ENCODE results near the gene MYL2.

Gene MYL2

DNA sequence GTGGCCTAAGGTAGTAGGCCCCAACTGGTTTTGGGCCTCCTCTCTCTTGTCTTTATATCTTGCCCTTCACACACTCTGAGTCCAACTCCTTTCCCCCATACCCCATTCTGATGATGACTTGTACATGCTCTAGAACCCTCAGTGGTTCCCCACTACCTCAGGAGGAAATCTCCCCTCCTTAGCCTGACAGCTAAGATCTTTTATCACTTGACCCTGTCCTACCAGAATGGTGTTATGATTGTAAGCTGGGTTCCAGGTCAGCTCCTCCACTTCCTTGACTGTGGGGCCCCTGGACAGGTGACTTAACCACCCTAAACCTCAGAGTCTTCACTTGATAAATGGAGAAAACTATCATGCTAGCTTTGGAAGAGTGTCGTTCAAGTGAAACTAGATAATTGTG lies 9.4 kb upstream of the MYL2 start:
- peak in 1 of 2 experiments; percentile 1 for DNase-seq

DNA sequence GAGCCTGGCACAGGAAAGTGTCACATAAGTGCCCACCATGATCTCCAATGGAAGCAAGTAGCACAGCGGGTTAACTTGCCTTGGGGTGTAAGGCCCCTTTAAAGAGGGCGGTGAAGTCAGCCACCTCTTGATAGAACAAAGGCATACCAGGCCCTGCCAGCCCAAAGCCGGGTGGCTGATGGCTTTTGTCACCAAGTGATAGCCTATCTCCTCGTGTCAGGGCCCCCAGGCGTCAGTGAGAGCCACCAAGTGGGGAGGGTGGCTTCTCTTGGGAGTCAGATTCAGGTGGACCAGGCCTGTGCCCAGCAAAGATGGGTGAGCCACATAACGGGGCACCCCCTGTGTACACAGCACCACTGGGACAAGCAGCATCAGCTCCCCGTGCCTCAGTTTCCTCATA lies 8.3 kb upstream of the MYL2 start:
- DNase-seq = no peak

DNA sequence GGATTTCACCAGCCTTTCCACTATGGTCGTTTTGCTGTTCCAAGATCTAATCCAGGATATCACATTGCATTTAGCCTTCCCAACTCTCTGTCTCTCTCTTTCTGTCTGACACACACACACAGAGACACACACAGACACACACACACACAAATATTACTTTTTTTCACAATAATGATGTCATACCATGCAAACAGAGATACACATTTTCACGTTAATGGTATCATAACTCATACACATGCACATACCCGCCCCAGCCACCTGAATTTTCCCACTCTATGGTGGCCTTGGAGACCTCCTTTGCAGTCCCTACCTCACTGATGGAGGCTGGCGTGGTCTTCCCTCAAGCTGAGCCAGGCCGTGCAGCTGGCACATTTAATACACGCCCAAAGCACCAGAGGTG lies 7.2 kb upstream of the MYL2 start:
- no peak for DNase-seq

DNA sequence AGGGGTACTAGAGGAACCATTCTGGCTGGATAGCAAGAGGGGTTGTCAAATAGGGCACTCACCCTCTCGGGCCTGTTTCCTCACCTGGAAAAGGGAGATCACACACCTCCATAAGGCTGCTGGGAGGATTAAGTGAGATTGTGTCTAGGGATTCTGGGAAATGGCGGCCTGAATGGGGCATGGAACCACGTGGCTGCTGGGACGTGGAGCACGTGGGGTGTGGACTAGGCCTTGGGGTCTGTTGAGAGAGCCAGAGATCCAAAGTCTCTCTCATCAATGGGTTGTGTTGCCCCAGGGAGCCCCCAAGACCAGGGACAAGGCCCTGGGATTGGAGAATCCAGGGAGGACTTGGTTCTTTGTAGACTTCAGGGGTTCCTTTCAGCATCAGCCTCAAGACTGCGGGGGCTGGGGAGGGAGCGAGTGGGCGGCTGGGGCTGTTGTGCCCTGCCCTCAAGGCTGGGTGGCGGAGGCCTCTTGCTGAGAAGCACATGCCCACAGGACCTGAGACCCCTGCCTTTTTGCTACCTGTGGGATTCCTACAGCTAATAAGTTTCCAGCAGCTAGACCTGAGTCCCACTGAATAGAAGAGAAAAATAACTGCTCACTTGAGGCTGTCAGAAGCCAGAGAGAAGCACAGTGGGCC lies 3.4 kb upstream of the MYL2 start:
- no peak for DNase-seq

DNA sequence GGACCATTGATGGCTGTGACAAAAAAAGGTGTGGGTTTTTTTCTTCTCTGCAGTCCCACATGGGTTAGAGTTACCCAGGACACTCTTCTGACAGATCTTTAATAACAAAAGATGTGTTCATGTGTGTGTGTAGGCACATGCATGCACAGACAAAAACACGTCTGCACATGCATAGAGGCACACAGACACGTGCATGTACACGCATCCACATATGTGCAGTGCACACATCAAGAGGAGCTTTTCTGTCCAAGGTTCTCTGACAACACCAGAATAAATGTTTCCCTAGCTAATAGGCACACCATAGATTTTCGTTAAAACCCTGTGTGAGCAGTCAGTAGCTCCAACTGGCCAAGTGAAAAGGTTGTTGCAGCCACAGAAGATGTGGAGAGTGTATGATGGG lies 2.8 kb upstream of the MYL2 start:
- DNase-seq = no peak

DNA sequence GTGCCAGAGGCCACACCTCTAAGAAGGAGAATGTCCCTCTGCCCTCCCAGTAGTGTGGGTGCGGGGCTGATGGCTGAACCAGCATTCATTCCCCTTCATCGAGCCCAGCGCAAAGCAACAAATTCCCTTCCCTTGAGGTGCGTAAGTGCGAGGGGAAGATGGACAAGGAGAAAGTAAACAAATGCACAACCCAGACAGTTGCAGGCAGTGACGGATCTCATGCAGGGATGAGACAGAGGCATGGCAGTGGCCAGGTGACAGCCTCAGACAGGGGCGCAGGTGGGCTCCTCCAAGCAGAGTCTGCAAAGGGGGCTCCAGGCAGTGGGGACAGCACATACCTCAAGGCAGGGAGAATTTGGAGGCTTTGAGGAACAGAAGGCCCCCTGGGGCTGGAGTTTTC lies 2.3 kb upstream of the MYL2 start:
- no peak for DNase-seq

DNA sequence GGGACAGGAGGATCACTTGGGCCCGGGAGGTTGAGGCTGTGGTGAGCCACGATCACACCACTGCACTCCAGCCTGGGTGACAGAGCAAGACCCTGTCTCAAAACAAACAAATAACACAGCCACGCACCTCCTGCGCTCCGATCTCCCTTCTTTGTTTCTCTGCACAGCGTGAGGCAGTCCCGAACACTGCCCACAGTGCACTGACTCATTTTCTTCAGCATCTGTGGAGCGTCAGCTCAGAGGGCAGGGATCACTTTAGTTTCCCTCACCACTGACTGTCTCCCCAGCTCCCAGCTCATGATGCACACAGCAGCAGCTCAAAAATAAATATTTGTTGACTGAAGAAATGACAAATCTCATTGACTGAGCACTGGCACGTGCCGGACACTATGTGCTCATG lies 883 bp upstream of the MYL2 start:
- no peak for DNase-seq

DNA sequence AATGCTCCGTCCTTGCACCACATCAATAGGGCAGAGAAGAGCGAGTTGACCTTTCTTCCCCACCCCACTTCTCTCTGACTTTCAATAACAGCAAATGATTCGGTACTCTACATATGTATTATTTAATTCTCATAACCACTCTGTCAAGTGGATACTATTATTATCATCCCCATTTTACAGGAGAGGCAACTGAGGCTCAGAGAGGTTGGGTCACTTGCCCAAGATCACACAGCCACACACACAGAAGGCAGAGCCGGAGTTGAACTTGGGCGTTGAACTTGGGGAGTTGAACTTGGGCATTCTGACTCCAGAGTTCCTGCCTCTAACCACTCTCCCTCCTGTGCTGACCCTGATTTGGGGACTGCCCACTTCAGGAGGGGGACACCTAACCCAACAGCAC lies 659 bp downstream of the MYL2 start:
- no peak for DNase-seq

DNA sequence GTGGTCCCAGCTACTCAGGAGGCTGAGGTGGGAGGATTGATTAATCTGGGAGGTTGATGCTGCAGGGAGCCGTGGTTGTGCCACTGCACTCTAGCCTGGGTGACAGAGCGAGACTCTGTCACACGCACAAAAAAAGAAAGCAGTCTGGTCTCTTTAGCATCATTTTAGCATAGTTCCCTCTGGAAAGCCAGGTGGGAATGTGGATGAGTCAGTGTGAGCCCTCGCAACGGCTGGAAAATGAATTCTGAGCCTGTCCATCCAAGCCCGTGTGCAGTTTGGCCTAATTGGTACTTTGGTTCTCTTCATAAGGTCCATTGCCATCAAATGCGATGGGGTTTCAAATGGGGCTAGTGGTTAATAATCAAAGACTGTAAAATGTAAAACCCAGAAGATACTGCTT lies 2.4 kb downstream of the MYL2 start:
- no peak for DNase-seq

DNA sequence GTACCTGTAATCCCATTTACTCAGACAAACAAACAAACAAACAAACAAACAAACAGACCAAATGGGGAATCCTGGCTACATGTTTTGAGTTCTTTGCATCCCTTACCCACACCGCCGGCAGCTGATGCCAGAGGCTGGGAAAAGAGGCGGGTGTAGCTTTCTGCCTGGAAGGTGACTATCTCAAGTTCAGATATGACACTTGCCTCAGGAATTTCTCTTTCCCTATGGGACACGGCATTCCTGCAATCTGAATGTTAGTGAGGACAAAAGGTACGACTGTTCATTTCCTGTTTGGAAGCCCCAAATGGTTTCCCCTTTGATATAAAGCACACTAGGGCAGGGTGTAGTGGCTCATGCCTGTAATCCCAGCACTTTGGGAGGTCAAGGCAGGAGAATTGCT lies 2.9 kb downstream of the MYL2 start:
- no peak for DNase-seq

DNA sequence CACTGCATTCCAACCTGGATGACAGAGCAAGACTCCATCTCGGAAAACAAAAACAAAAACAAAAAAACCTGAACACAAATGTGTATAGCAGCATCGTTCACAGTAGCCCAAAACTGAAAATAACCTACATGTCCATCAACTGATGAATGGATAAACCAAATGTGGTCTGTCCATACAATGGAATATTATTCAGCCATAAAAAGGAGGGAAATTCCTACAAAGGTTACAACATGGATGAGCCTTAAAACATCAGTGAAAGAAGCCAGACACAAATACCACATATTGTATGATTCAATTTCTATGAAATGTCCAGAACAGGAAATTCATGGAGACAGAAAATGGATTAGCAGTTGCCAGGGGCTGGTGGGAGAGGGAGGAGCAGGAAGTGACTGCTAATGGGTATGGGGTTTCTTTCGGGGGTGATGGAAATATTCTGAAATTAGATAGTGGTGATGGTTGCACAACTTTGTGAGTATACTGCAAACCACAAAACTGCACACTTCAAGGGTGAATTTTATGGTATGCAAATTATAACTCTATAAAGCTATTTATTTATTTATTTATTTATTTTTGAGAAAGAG lies 4.0 kb downstream of the MYL2 start:
- DNase-seq = no peak

DNA sequence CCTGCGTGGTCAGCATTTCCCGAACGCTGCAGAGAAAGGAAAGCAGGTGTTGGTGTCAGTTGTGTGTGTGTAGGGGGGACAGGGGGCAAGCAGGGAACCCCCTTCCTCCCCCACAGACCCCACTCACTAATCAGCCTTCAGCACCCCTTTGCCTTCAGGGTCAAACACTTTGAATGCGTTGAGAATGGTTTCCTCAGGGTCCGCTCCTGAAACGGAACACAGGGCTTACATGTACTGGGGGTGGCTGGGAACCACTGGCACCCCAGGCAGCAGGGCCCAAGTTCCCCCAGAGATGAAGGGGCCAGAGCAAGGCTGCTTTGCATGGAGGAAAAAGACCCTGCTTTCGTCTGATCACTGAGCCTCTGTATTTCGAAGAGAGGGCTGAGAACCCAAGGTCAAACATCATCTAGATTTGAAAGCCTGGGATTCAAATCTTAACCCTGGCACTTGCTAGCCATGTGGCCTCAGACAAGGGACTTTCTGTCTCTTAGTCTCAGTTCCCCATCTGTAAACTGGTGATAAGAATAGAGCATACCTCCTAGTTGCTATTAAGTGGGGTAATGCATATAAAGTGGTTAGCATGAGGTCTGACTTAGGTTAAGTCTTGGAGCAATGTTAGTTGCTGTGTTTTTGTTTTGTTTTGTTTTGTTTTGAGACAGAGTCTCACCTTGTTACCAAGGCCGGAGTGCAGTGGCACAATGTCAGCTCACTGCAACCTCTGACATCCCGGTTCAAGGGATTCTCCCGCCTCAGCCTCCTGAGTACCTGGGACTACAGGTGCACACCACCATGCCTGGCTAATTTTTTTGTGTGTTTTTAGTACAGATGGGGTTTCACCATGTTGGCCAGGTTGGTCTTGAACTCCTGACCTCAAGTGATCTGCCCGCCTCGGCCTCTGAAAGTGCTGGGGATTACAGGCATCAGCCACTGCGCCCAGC lies 7.0 kb downstream of the MYL2 start:
- no peak for DNase-seq

DNA sequence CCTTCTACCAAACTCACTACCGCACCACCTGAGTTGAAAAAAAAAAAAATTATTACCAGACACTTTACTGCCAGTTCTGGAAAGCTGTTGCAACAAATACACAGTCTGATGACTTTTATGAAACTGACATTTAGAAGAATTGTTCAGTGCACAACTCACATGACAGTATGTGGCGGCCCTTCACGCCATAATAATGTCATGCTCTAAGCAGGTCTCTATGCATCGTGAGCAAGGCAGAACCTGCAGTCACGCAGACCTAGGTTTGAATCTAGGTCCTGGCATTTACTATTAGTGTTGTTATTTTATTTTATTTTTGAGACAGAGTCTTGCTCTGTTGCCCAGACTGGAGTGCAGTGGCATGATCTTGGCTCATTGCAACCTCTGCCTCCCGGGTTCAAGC lies 8.1 kb downstream of the MYL2 start:
- no peak for DNase-seq

DNA sequence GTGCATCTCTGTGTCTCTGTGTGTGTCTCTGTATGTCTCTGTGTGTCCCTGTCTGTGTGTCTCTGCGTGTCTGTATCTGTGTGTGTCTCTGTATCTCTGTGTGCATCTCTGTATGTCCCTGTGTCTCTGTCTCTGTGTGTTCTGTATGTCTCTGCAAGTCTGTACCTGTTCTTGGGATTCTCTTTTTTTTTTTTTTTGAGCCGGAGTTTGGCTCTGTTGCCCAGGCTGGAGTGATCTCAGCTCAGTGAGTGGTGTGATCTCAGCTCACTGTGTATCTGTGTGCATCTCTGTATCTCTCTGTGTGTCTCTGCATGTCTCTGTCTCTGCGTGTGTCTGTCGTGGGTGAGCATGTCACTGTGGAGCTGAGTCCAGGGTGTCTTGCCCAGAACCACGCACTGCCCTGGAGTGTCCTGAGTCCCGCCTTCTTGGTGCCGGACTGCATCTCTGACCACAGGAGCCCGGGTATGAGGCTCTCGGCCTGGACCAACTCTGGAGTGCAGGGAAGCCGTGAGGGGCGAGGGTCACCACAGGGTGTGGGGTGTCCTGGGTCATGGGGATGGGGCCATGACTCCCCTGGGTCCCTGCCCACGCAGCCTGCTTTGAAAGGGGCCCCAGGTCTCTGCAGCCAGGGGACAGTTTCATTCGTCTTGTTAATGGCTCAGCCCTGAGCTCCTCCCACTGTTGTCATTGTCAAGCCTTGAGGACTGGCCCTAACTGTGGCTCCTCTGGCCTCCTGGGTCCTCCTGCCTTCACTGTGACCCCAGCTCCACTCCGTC lies 11.8 kb downstream of the MYL2 start:
- DNase-seq = no peak

DNA sequence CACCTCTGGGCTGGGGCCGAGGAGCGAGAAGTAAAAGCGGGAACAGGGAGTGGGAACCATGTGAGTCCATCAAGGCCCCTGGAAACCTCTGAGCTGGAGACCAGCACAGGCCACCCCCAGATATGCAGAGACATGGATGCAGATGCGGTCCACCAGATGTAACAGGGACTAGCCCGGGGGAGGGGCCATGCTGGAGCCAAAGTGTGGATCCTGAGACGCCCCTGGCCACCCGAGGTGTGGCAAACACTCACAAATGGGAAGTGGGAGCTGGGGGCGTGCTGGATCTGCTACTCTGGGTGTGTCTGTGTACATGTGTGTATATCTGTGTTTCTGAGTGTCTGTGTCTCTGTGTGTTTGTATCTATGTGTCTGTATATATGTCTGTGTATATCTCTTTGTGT lies 12.8 kb downstream of the MYL2 start:
- no peak for DNase-seq

DNA sequence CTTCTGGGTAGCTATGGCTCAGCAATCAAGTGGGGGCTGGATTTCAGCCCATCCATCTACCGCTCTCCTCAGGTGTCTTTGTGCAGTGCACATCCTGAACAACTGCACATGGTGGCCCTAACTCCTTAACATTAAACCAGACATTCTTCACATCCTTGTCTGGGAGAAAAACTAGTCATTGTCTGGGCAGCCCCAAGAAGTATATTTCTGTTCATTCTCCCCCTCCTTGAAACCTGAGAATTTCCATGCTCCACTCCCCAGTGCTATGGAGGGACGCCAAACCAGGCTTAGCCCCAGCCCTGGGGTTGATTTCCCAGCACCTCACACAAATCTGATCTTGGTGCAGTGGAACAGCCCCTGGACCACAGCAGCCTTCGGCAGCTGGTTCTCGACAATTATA lies 13.4 kb downstream of the MYL2 start:
- no peak for DNase-seq

DNA sequence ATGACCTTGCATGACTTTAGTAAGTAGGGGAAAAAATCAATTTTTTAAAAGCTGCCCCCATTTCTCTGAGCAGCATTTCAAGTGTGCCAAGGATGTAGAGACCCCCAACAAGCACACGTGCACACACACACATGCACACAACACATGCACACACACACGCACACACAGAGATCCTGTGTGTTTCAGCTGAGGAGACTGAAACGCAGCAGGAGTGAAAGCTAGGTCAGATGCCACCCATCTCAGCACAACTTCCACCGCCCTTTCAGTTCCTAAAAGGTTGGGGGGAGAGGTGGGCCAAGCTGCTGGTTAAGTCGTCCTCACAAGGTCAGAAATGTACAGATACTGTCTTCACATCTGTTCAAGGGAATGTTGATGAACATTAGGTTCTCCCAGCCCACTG lies 13.9 kb downstream of the MYL2 start:
- no peak for DNase-seq

DNA sequence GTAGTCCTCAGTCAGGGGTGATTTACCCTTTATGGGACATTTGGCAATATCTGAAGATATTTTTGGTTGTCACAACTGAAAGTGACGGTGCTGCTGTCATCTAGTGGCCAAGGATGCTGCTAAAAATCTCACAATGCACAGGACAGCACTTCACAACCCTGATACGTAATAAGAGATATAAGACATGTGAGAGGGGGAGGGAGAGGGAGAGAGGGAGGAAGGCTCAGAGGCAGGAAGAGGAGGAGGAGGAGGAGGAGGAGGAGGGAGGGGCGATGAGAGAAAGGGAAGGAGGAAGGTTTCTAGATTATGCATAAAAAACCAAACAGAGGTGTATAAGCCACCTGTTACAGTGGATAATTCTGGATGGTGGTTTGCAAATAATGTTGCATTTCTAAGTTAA lies 14.3 kb downstream of the MYL2 start:
- no peak for DNase-seq

DNA sequence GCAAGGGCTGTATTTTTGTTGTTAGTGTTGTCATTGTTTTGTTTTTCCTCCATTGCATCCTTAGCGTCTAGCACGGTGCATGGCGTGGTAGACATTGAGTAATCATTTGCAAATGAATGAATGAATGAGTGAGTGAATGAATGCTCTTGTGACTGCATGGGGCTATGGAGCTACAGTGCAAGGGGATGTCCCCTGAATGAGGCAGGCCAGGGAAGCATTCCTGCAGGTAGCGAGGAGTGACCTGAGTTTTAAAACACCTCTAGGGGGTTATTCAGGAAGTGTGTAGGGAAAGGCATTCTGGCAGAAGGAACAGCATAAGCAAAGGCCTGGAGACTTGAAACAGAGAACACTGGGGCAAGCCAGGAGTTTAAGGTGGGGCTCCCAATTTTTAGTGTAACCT lies 16.9 kb downstream of the MYL2 start:
- DNase-seq = no peak

DNA sequence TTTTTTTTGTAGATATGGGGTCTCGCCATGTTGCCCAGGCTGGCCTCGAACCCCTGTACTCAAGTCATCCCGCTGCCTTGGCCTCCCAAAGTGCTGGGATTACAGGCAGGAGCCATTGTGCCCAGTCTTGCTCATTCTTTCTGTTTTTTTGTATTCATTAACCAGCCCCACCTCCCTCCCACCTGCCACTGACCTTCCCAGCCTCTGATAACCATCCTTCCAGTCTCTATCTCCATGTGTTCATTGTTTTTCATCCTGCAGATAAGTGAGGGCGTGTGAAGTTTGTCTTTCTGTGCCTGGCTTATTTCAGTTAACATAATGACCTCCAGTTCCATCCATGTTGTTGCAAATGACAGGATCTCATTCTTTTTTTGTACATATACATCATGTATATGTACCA lies 19.0 kb downstream of the MYL2 start:
- no peak for DNase-seq

DNA sequence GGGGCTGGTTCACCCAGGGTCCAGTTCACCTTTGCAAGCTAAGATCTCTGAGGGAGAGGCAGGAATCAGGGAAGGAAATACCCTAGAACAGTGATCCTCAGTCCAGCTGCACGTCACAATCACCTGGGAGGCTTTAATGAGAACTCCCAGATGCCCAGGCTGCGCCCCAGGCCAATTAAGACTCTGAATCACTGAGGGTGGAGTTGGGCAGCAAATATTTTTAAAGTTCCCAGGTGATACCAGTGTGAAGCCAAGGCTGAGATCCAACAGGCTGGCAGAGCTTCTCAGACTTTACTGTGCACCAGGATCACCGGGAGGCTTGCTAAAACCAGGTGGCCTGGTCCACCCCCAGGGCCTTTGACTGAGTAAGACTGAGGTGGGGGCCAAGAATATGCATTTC lies 23.8 kb downstream of the MYL2 start:
- no peak for DNase-seq

DNA sequence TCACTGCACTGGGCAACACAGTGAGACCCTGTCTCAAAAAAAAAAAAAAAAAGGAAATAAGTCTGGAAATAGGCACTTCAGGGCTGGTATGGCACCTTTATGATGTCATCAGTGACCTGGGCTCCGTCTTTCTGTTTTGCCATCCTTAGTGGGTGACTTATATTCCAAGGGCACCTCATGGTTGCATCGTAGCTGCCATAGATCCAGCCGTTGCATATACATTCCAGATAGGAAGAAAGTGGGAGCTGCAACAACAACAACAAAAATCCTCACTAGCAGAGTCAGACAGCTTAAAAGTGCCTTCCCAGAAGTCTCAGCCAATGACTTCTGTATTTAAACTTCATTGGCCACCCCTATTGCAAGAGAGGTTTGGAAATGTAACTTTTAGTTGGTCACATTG lies 26.4 kb downstream of the MYL2 start:
- no peak for DNase-seq

DNA sequence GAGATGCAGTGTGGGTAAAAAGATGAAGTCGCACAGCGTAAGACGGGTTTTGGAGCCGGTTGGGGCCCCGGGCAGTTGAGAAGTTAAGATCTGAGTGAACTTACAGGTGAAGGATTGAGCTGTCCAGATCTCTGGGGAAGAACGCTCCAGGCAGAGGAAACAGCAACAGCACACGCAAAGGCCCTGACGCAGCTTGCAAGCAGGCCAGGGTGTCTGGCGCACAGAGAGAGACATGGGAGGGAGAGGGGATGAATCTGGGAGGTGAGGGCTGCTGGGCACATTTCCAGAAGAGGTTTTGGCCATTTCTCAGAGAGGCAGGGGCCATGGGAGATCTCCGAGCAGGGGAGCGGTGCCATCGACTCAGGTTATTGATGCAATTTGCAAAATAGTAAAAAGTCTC lies 31.0 kb downstream of the MYL2 start:
- no peak for DNase-seq

Data from activated T-cell treated with anti-CD3 and anti-CD28 coated beads, Interleukin-2, amount 50 U/mL, for 48 hours (primary cell).